WTC11 (cell line): ENCODE data around the gene ANKRD26.

Experiments used
- ATF2 ChIP-seq: sonication (generic); formaldehyde crosslinking; IDR thresholded peaks from 2 replicates; pipeline ENCODE4 v1.8.1; 2022; ENCODE audit warnings: low read depth, missing genetic modification reagents, borderline replicate concordance
- CREB1 ChIP-seq: sonication (generic); formaldehyde crosslinking; IDR thresholded peaks from 2 replicates; pipeline ENCODE4 v1.8.0; 2023; ENCODE audit warnings: mild to moderate bottlenecking, missing genetic modification reagents
- CTCF ChIP-seq: fragments of 200-600 bp; IDR thresholded peaks from 2 replicates; pipeline ENCODE4 v1.8.0; 2022; ENCODE audit warnings: antibody characterized with exemption
- E2F4 ChIP-seq: sonication (generic); formaldehyde crosslinking; IDR thresholded peaks from 2 replicates; pipeline ENCODE4 v1.8.1; 2022; ENCODE audit warnings: low read depth, mild to moderate bottlenecking, moderate library complexity, missing genetic modification reagents, borderline replicate concordance
- ELF4 ChIP-seq: sonication (generic); formaldehyde crosslinking; IDR thresholded peaks from 2 replicates; pipeline ENCODE4 v1.8.1; 2022; ENCODE audit warnings: low read depth, mild to moderate bottlenecking, moderate library complexity, missing genetic modification reagents
- FOXP4 ChIP-seq: sonication (generic); formaldehyde crosslinking; IDR thresholded peaks from 2 replicates; pipeline ENCODE4 v1.8.0; 2022; ENCODE audit warnings: mild to moderate bottlenecking, missing genetic modification reagents
- GRHL2 ChIP-seq: fragments of 250-450 bp; sonication (Bioruptor Pico); IDR thresholded peaks from 2 replicates; pipeline ENCODE4 v1.8.0; 2022; ENCODE audit warnings: mild to moderate bottlenecking, moderate library complexity; ENCODE audit not compliant: insufficient replicate concordance, severe bottlenecking
- IRF1 ChIP-seq: sonication (generic); formaldehyde crosslinking; IDR thresholded peaks from 2 replicates; pipeline ENCODE4 v1.8.0; 2023; ENCODE audit warnings: missing genetic modification reagents
- MYBL2 ChIP-seq: sonication (generic); formaldehyde crosslinking; IDR thresholded peaks from 2 replicates; pipeline ENCODE4 v1.8.1; 2023; ENCODE audit warnings: mild to moderate bottlenecking, moderate library complexity, missing genetic modification reagents
- RELA ChIP-seq: sonication (generic); formaldehyde crosslinking; IDR thresholded peaks from 2 replicates; pipeline ENCODE4 v1.8.1; 2022; ENCODE audit warnings: missing genetic modification reagents, mild to moderate bottlenecking, borderline replicate concordance
- TP53 ChIP-seq: sonication (generic); formaldehyde crosslinking; IDR thresholded peaks from 2 replicates; pipeline ENCODE4 v1.8.1; 2023; ENCODE audit warnings: mild to moderate bottlenecking, missing genetic modification reagents
- ZBTB21 ChIP-seq: sonication (generic); formaldehyde crosslinking; IDR thresholded peaks from 2 replicates; pipeline ENCODE4 v1.8.1; 2023; ENCODE audit warnings: mild to moderate bottlenecking, missing genetic modification reagents, borderline replicate concordance

GRCh38 chr10:27134371-27134770 is 34.1 kb upstream of the ANKRD26 start:
- TF ChIP-seq ATF2 (CRISPR knock-in tag): no peak
- TF ChIP-seq ELF4 (CRISPR knock-in tag): no peak
- no peak for TF ChIP-seq CTCF
- no peak for TF ChIP-seq GRHL2
- no peak for TF ChIP-seq FOXP4 (CRISPR knock-in tag)
- no peak for TF ChIP-seq ZBTB21 (CRISPR knock-in tag)
- no peak for TF ChIP-seq E2F4 (CRISPR knock-in tag)
- TF ChIP-seq CREB1 (CRISPR knock-in tag): no peak
- TF ChIP-seq RELA: no peak
- no peak for TF ChIP-seq IRF1 (CRISPR knock-in tag)
- no peak for TF ChIP-seq MYBL2
- no peak for TF ChIP-seq TP53 (CRISPR knock-in tag)
